ENCODE results near the gene TNS4.
A peak's percentile ranks its signal among the peaks of the same experiment; 100 is the strongest.

The TNS4 gene

DNA sequence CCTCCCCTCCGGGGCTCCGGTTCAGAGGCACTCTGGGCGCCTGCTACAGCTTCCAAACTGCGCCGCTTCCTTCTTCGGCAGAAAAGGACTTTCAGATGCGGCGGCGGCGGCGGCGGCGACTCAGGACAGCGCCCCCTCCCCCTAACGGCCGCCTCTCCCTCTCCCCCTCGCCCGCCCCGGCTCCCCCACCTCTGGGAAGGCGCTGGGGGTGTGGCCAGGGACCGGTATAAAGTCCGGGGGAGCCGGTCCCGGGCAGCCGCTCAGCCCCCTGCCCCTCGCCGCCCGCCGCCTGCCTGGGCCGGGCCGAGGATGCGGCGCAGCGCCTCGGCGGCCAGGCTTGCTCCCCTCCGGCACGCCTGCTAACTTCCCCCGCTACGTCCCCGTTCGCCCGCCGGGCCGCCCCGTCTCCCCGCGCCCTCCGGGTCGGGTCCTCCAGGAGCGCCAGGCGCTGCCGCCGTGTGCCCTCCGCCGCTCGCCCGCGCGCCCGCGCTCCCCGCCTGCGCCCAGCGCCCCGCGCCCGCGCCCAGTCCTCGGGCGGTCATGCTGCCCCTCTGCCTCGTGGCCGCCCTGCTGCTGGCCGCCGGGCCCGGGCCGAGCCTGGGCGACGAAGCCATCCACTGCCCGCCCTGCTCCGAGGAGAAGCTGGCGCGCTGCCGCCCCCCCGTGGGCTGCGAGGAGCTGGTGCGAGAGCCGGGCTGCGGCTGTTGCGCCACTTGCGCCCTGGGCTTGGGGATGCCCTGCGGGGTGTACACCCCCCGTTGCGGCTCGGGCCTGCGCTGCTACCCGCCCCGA is 58.0 kb downstream of the TNS4 start, which contains the start of gene IGFBP4:
Gene IGFBP4, plus strand, starts transcription at position 255 of the 792 bp plus-strand sequence. Its CDS starts 286 bp downstream, at position 541.
- TF ChIP-seq FOXP2 (optimal IDR thresholded peaks at IDR 0.05; ENCODE audit: control extremely low read depth, extremely low read length, insufficient read depth) (no peak), POLR2AphosphoS5 (IDR thresholded peaks at IDR 0.05; ENCODE audit: borderline replicate concordance, low read depth, low read length) (0 out of 2 replicates have a peak, but pooled peaks have one; percentile 2), EZH2 (IDR thresholded peaks at IDR 0.05) (no peak)
- H3K36me3 ChIP-seq (ENCODE audit: insufficient read depth, low read length): no peaks in the 10 kb centered on the region
- no peaks in the 10 kb centered on the region for H3K9me3 ChIP-seq (ENCODE audit: low read depth, low read length)
- peak within 1 kb of the TSS; percentile 73 for H3K9ac ChIP-seq (ENCODE audit: insufficient read length)
- 0 out of 2 replicates have a peak within 1 kb of the TSS, but pooled peaks have one; percentile 19 for H3K27ac ChIP-seq
- DNase-seq (ENCODE audit: low read depth, low spot score): no peak
- H3K4me3 ChIP-seq: peak within 1 kb of the TSS; percentile 92

DNA sequence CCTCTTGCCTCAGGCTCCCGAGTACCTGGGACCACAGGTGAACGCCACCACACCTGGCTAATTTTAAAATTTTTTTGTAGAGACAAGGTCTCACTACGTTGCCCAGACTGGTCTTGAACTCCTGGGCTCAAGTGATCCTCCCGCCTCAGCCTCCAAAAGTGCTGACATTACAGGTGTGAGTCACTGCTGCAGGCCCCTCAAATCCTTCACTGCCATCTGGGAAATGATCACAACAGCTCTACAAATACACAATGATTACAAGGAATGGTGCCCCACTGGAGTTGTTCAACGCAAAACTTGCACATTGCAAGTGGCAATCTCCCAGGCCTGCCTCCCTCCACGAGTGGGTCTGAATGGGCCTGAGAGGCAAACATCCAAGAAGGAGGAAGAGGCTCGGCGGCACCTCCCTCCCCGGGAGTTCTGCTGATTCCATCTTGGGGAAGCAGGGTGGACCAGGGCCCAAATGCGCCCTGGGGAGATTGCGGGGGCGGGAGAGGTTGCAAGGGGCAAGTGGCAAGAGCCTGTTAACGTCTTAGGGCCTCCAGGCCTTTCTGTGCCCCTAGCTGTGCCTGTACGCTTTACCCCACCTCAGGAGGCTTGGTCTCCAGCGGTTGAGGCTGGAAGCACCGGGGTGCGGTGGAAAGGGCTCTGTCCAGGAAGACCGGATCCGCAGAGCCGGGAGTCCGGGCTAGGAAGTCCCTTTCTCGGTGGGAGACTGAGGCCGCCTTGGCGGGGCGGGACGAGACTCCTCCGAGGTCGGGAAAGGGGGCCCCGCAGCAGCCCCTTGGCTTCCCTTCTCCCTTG is 58.8 kb downstream of the TNS4 start:
- H3K4me3 ChIP-seq: peak overlapping the region; percentile 92
- TF ChIP-seq EZH2 (IDR thresholded peaks at IDR 0.05) (no peak), FOXP2 (optimal IDR thresholded peaks at IDR 0.05; ENCODE audit: control extremely low read depth, extremely low read length, insufficient read depth) (no peak), POLR2AphosphoS5 (IDR thresholded peaks at IDR 0.05; ENCODE audit: borderline replicate concordance, low read depth, low read length) (no peak)
- no peaks in the 10 kb centered on the region for H3K9me3 ChIP-seq (ENCODE audit: low read depth, low read length)
- H3K27ac ChIP-seq: 0 out of 2 replicates have a peak overlapping the region, but pooled peaks have one; percentile 19
- DNase-seq (ENCODE audit: low read depth, low spot score): no peak
- H3K9ac ChIP-seq (ENCODE audit: insufficient read length): peak overlapping the region; percentile 65
- H3K36me3 ChIP-seq (ENCODE audit: insufficient read depth, low read length): no peaks in the 10 kb centered on the region

DNA sequence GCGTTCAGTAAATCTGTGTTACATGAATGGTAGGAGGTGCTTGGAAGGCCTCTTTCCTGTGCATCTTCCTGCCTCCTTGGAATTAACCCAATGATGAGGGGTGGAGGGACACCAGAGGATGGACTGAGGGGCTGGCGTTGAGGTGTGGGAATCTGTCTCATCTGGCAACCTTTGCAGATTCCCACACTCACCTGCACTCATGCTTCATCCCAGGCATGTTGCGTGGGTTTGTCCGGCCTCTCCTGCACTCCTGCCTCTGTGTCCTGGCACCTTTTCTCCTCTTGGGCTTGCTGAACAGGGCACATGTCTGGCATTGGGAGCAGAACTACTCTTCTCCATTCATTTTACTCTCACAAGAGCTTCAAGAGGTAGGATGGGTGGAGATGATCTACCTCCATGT is 61.3 kb downstream of the TNS4 start:
- TF ChIP-seq EZH2 (IDR thresholded peaks at IDR 0.05) (no peak), POLR2AphosphoS5 (IDR thresholded peaks at IDR 0.05; ENCODE audit: borderline replicate concordance, low read depth, low read length) (no peak), FOXP2 (optimal IDR thresholded peaks at IDR 0.05; ENCODE audit: control extremely low read depth, extremely low read length, insufficient read depth) (no peak)
- H3K9ac ChIP-seq (ENCODE audit: insufficient read length): no peak overlapping the region
- no peaks in the 10 kb centered on the region for H3K36me3 ChIP-seq (ENCODE audit: insufficient read depth, low read length)
- no peak for DNase-seq (ENCODE audit: low read depth, low spot score)
- H3K9me3 ChIP-seq (ENCODE audit: low read depth, low read length): no peaks in the 10 kb centered on the region
- no peak overlapping the region for H3K4me3 ChIP-seq
- no peak overlapping the region for H3K27ac ChIP-seq

DNA sequence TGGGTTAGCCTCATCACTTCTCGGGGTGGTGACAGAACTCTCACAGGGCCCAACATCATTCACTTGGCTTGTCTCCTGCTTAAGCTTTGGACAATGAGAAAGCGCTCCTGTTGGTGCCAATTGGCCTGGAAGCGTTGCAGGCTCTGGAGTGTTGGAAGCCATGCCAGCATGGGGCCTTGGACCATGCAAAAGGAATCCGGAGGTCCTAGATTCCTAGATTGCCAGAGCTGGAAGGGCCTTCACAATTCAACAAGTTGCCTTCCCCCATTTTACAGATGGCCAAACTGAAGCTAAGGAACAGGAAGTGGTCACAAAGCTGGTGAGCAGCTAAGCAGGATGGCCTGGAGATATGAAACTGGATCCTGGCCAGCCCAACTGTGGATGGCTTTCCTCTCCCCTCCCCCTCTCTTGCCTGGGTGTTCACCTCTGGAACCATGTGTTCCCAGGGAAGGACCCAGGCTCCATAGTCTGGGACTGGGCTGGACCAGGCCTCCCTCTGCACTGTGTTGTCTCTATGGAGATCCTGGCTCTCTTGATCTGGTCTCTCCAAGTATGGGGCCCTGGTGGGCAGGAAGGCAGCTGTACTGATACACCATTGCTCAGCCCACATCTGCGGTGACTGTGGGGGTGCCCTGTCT is 64.2 kb downstream of the TNS4 start:
- Histone ChIP-seq H3K9me3 (ENCODE audit: low read depth, low read length) (no peaks in the 10 kb centered on the region), H3K9ac (ENCODE audit: insufficient read length) (no peak overlapping the region), H3K4me3 (no peak overlapping the region), H3K36me3 (ENCODE audit: insufficient read depth, low read length) (no peaks in the 10 kb centered on the region), H3K27ac (no peak overlapping the region)
- TF ChIP-seq EZH2 (IDR thresholded peaks at IDR 0.05) (no peak), FOXP2 (optimal IDR thresholded peaks at IDR 0.05; ENCODE audit: control extremely low read depth, extremely low read length, insufficient read depth) (no peak), POLR2AphosphoS5 (IDR thresholded peaks at IDR 0.05; ENCODE audit: borderline replicate concordance, low read depth, low read length) (no peak)
- no peak for DNase-seq (ENCODE audit: low read depth, low spot score)

DNA sequence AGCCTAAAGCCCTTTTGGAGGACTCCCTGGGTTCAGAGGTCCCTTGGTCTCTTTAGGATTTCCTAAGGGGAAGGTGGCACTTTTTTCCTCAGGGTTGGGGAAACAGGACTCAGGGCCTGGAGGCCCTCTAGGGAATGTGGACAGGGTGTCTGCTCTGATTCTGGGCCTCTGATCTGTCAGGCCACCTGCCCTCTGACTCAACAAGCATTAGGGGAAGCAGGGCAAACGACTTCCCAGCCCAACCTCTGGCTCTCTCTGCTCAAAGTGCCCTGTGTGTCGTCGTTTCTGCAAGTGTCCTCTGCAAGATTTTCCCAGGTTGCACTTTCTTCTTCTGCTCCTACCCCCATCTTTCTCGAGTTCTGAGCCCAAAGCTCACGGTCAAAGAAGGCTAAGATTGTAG is 64.8 kb downstream of the TNS4 start:
- Histone ChIP-seq H3K9ac (ENCODE audit: insufficient read length) (no peak overlapping the region), H3K36me3 (ENCODE audit: insufficient read depth, low read length) (no peaks in the 10 kb centered on the region), H3K4me3 (no peak overlapping the region), H3K27ac (no peak overlapping the region), H3K9me3 (ENCODE audit: low read depth, low read length) (no peaks in the 10 kb centered on the region)
- TF ChIP-seq FOXP2 (optimal IDR thresholded peaks at IDR 0.05; ENCODE audit: control extremely low read depth, extremely low read length, insufficient read depth) (no peak), POLR2AphosphoS5 (IDR thresholded peaks at IDR 0.05; ENCODE audit: borderline replicate concordance, low read depth, low read length) (no peak), EZH2 (IDR thresholded peaks at IDR 0.05) (no peak)
- DNase-seq (ENCODE audit: low read depth, low spot score): no peak

DNA sequence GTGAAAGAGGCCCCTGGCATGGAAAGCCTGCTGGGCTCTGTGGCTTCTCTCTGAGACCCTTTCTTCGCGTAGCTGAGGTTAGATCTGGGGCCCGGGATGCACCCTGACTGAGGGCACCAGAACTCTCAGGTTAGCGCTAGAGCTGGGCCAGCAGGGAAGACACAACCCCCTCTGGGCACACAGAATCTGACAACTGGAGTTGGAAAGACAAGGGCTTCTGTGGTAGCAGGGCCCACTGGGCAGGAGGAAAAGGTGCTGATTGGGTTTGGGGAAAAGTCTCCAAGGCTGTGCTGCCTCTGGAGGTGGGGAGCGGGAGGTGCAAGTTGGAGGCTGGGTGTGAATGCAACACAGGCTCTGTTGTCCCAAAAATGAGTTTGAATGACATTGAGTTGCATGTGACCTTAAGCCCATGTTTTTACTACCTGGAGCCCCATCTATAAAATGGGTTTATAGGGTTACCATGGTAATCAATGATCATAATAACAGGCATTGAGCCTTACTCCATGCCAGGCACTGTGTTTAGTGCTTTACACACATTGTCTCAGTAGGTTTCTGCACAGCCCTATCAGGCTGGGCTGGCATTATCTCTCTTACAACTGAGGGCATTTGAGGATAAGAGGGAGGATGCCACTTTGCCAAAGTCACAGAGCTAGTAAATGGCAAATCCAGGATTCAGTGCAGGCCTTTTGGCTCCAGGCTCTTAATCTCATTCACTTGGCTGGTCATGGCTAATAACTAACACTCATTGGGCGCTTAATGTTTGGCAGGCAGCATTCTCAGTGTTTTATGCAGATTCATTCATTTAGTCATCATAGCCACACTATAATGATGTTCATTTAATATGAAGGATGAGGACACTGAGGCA is 67.6 kb downstream of the TNS4 start:
- Histone ChIP-seq H3K27ac (peak overlapping the region; percentile 85), H3K4me3 (peak overlapping the region; percentile 25; the same call in 1 of the 2 replicates), H3K36me3 (ENCODE audit: insufficient read depth, low read length) (no peaks in the 10 kb centered on the region), H3K9me3 (ENCODE audit: low read depth, low read length) (no peaks in the 10 kb centered on the region), H3K9ac (ENCODE audit: insufficient read length) (peak overlapping the region; percentile 51)
- DNase-seq (ENCODE audit: low read depth, low spot score): no peak
- TF ChIP-seq EZH2 (IDR thresholded peaks at IDR 0.05) (no peak), POLR2AphosphoS5 (IDR thresholded peaks at IDR 0.05; ENCODE audit: borderline replicate concordance, low read depth, low read length) (no peak), FOXP2 (optimal IDR thresholded peaks at IDR 0.05; ENCODE audit: control extremely low read depth, extremely low read length, insufficient read depth) (no peak)

DNA sequence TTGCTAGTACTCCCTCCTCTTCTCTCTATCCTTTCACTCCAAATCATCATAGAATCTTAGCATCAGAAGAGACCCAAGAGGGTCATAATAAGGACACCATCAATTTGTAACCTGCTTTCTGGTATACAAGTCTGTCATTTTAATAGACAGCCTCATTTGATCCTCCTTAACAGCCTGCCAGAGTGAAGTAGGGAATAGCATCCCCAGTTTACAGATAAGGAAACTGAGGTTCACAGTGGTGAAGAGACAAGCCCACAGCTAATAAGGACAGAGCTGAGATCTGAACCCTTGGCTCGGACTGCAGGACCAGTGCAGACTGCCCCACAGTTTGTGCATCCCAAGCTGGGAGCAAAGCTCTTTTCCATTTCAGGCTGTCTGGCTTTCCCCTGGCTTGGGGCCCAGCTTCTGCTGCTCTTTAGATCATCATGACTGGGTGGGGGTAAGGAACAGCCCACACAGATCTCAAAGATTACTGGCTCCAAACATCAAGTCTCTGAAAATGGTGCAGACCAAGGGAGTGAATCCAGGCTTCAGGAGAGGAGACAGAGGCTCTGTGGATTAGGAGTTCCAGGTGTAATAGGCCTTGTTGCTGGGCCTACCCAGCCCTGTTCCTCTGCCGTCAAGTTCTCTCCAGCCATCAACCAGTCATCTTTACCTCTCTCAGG is 68.4 kb downstream of the TNS4 start:
- Histone ChIP-seq H3K27ac (peak overlapping the region; percentile 85), H3K4me3 (no peak overlapping the region), H3K9me3 (ENCODE audit: low read depth, low read length) (no peaks in the 10 kb centered on the region), H3K9ac (ENCODE audit: insufficient read length) (peak overlapping the region; percentile 51), H3K36me3 (ENCODE audit: insufficient read depth, low read length) (no peaks in the 10 kb centered on the region)
- TF ChIP-seq POLR2AphosphoS5 (IDR thresholded peaks at IDR 0.05; ENCODE audit: borderline replicate concordance, low read depth, low read length) (no peak), FOXP2 (optimal IDR thresholded peaks at IDR 0.05; ENCODE audit: control extremely low read depth, extremely low read length, insufficient read depth) (no peak), EZH2 (IDR thresholded peaks at IDR 0.05) (no peak)
- no peak for DNase-seq (ENCODE audit: low read depth, low spot score)

Measured in SK-N-MC (cell line).